GM19025 (cell line): Measurements from ENCODE around the gene OGFRL1.

Source experiments
- ATAC-seq: cut with Tn5 transposase; IDR thresholded peaks from one replicate; pipeline ENCODE4 v1.9.1; 2021; ENCODE audit warnings: mild to moderate bottlenecking, low read depth, moderate library complexity; ENCODE audit not compliant: unreplicated experiment

OGFRL1 gene

GRCh38 chr6:71330501-71330900 is 41.9 kb downstream of the OGFRL1 start:
- no peak for ATAC-seq

GRCh38 chr6:71332012-71332411 is 43.4 kb downstream of the OGFRL1 start:
- no peak for ATAC-seq

GRCh38 chr6:71333050-71333449 is 44.4 kb downstream of the OGFRL1 start:
- no peak for ATAC-seq

- no peak for ATAC-seq
These were observed 45.1 kb downstream of the OGFRL1 start for GRCh38 chr6:71333697-71334096.

GRCh38 chr6:71334768-71335167 is 46.2 kb downstream of the OGFRL1 start:
- ATAC-seq: no peak

GRCh38 chr6:71335544-71335943 is 46.9 kb downstream of the OGFRL1 start:
- no peak for ATAC-seq

- no peak for ATAC-seq
These were observed 48.3 kb downstream of the OGFRL1 start for GRCh38 chr6:71336901-71337300.

- ATAC-seq: no peak
These were observed 50.1 kb downstream of the OGFRL1 start for GRCh38 chr6:71338540-71339316.

GRCh38 chr6:71342772-71343171 is 54.2 kb downstream of the OGFRL1 start:
- ATAC-seq: no peak

GRCh38 chr6:71345476-71346333 is 57.1 kb downstream of the OGFRL1 start:
- no peak for ATAC-seq

GRCh38 chr6:71346334-71346694 is 57.7 kb downstream of the OGFRL1 start:
- no peak for ATAC-seq

GRCh38 chr6:71347119-71347518 is 58.5 kb downstream of the OGFRL1 start:
- ATAC-seq: no peak

GRCh38 chr6:71349395-71349794 is 60.8 kb downstream of the OGFRL1 start:
- ATAC-seq: no peak

- ATAC-seq: no peak
These were observed 61.5 kb downstream of the OGFRL1 start for GRCh38 chr6:71349976-71350615.

- no peak for ATAC-seq
These were observed 62.6 kb downstream of the OGFRL1 start for GRCh38 chr6:71351190-71351589.
